GM19328 (cell line): ENCODE measurements around the gene ZIC2.
"Not testable (repeated sequence)": the region's sequence is repeated elsewhere in the genome, so short reads cannot be mapped to it uniquely, and the experiment has no call there.

Source experiments
- ATAC-seq: cut with Tn5 transposase; IDR thresholded peaks from one replicate; pipeline ENCODE4 v1.9.1; 2021; ENCODE audit warnings: mild to moderate bottlenecking, moderate library complexity; ENCODE audit not compliant: unreplicated experiment

Gene ZIC2

GRCh38 chr13:99998261-99998660 is 16.7 kb downstream of the ZIC2 start:
- ATAC-seq: no peak

GRCh38 chr13:100014621-100015020 is 33.0 kb downstream of the ZIC2 start:
- no peak for ATAC-seq

GRCh38 chr13:100019780-100020356 is 38.3 kb downstream of the ZIC2 start:
- ATAC-seq: no peak

- no peak for ATAC-seq
These were observed 41.2 kb downstream of the ZIC2 start for GRCh38 chr13:100022798-100023197.

GRCh38 chr13:100024023-100024422 is 42.4 kb downstream of the ZIC2 start:
- ATAC-seq: no peak

GRCh38 chr13:100029933-100030332 is 48.3 kb downstream of the ZIC2 start:
- ATAC-seq: no peak

- ATAC-seq: not testable (repeated sequence)
These were observed 51.1 kb downstream of the ZIC2 start for GRCh38 chr13:100032642-100033041.

GRCh38 chr13:100035936-100036335 is 54.4 kb downstream of the ZIC2 start:
- ATAC-seq: no peak
